Measurements from ENCODE around the gene CFAP46. TPM values are rescaled to one million over a fixed set of nuclear protein-coding genes. Genes with fewer than 3 reads are reported as not detected.

CFAP46 gene
- total and polyA plus RNA-seq, 2 donors = 0.09 to 0.34 TPM

DNA sequence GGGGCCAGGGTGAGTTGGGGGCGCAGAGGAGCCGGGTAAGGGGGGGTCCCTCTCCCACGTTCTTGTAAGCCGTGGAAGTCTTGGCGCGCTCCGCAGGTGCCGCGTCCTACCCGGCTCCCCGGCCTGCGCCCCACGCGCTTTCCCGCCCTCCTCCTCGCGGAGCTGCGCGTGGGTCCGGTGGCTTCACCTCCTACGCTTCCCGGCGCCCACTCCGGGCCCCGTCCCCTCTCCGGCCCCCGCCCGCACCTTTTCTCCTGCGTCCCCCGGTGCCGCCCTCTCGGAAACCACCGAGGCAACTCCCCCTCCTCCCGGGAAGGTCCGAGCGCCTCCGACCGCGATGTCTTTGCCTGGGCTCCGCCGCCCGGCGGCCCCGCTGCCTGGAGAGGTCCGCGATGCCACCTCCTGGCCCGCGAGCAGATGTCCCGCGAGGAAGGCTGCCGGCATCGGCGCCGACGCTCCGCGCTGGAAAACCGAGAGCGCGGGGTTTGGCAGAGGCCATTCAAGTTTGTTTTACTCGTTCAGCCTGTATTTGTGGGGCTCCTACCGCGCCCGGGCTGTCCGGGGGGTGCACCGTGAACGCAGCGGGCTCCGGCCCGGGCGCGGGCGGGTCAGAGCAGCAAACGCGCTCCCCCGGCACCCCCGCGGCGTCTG is 154.1 kb downstream of the CFAP46 start:
- H3K4me1 ChIP-seq (ENCODE audit: control insufficient read depth in 2 of 2, insufficient read depth in 2 of 2, low read length in 2 of 2) = no peaks in the 10 kb centered on the region
- peaks cover 75 to 78% of the 10 kb centered on the region in 2 donors for H3K27me3 ChIP-seq (ENCODE audit: control insufficient read depth in 2 of 2, insufficient read depth in 1 of 2, low read length in 1 of 2)

GRCh38 chr10:132787495-132788179 is 154.7 kb downstream of the CFAP46 start:
- no peaks in the 10 kb centered on the region for H3K4me1 ChIP-seq (ENCODE audit: control insufficient read depth in 2 of 2, insufficient read depth in 2 of 2, low read length in 2 of 2)
- WGBS = 4% methylated on average over 80 of the region's 80 CpGs

More for the DNA sequence above, 154.1 kb downstream of the CFAP46 start:
- H3K9me3 ChIP-seq (ENCODE audit: control insufficient read depth in 2 of 2, insufficient read depth in 1 of 2, low read length in 1 of 2) = peaks cover 0 to 4% of the 10 kb centered on the region in 2 donors
- DNase-seq (ENCODE audit: low read depth in 6 of 9, low spot score in 9 of 9) = no peak
- no peaks in the 10 kb centered on the region for H3K36me3 ChIP-seq (ENCODE audit: control insufficient read depth in 2 of 2, insufficient read depth in 2 of 2, low read length in 1 of 2)
- 5% methylated on average over 79 of the region's 79 CpGs for WGBS
- H3K4me3 ChIP-seq (ENCODE audit: low read length in 2 of 2) = no peak overlapping the region
- no peak overlapping the region for H3K27ac ChIP-seq (ENCODE audit: low read depth in 1 of 2, low read length in 1 of 2)

GRCh38 chr10:132786884-132787494 is 155.4 kb downstream of the CFAP46 start:
- H3K27me3 ChIP-seq (ENCODE audit: control insufficient read depth in 2 of 2, insufficient read depth in 1 of 2, low read length in 1 of 2) = peaks cover 76 to 89% of the 10 kb centered on the region in 2 donors
- no peaks in the 10 kb centered on the region for H3K4me1 ChIP-seq (ENCODE audit: control insufficient read depth in 2 of 2, insufficient read depth in 2 of 2, low read length in 2 of 2)
- no peaks in the 10 kb centered on the region for H3K36me3 ChIP-seq (ENCODE audit: control insufficient read depth in 2 of 2, insufficient read depth in 2 of 2, low read length in 1 of 2)
- WGBS = 5% methylated on average over 80 of the region's 80 CpGs
- peaks cover 0 to 4% of the 10 kb centered on the region in 2 donors for H3K9me3 ChIP-seq (ENCODE audit: control insufficient read depth in 2 of 2, insufficient read depth in 1 of 2, low read length in 1 of 2)
- no peak overlapping the region for H3K4me3 ChIP-seq (ENCODE audit: low read length in 2 of 2)
- DNase-seq (ENCODE audit: low read depth in 6 of 9, low spot score in 9 of 9) = no peak
- no peak overlapping the region for H3K27ac ChIP-seq (ENCODE audit: low read depth in 1 of 2, low read length in 1 of 2)

More at GRCh38 chr10:132787495-132788179, 154.7 kb downstream of the CFAP46 start:
- Histone ChIP-seq H3K4me3 (ENCODE audit: low read length in 2 of 2) (no peak overlapping the region), H3K9me3 (ENCODE audit: control insufficient read depth in 2 of 2, insufficient read depth in 1 of 2, low read length in 1 of 2) (peaks cover 0 to 4% of the 10 kb centered on the region in 2 donors), H3K27ac (ENCODE audit: low read depth in 1 of 2, low read length in 1 of 2) (no peak overlapping the region), H3K36me3 (ENCODE audit: control insufficient read depth in 2 of 2, insufficient read depth in 2 of 2, low read length in 1 of 2) (no peaks in the 10 kb centered on the region), H3K27me3 (ENCODE audit: control insufficient read depth in 2 of 2, insufficient read depth in 1 of 2, low read length in 1 of 2) (peaks cover 76 to 84% of the 10 kb centered on the region in 2 donors)
- no peak for DNase-seq (ENCODE audit: low read depth in 6 of 9, low spot score in 9 of 9)

DNA sequence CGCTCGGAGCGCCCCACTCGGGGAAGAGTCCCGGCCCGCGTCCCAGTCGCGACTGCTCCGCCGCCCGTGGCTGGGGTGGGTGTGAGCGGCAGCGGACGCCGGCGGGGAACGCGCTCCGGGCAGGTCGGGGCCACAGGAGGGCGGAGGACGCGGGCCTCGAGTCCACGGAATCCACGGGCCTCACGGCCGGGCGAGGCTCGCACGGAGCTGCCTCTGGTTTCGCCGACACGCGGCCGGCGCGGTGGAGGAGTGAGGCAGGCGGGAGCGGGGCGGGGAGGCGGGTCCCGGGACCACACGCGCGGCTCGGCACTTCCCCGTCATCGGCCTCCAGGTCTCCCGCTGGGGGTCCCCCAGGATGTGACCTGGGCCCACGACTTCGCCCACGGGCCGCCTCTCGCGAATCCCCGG is 155.9 kb downstream of the CFAP46 start:
- H3K36me3 ChIP-seq (ENCODE audit: control insufficient read depth in 2 of 2, insufficient read depth in 2 of 2, low read length in 1 of 2) = peaks cover 0 to 4% of the 10 kb centered on the region in 2 donors
- peaks cover 0 to 4% of the 10 kb centered on the region in 2 donors for H3K9me3 ChIP-seq (ENCODE audit: control insufficient read depth in 2 of 2, insufficient read depth in 1 of 2, low read length in 1 of 2)
- H3K4me1 ChIP-seq (ENCODE audit: control insufficient read depth in 2 of 2, insufficient read depth in 2 of 2, low read length in 2 of 2) = no peaks in the 10 kb centered on the region
- no peak for DNase-seq (ENCODE audit: low read depth in 6 of 9, low spot score in 9 of 9)
- no peak overlapping the region for H3K27ac ChIP-seq (ENCODE audit: low read depth in 1 of 2, low read length in 1 of 2)
- WGBS = 9% methylated on average over 58 of the region's 58 CpGs
- H3K27me3 ChIP-seq (ENCODE audit: control insufficient read depth in 2 of 2, insufficient read depth in 1 of 2, low read length in 1 of 2) = peaks cover 76 to 91% of the 10 kb centered on the region in 2 donors
- H3K4me3 ChIP-seq (ENCODE audit: low read length in 2 of 2) = no peak overlapping the region

DNA sequence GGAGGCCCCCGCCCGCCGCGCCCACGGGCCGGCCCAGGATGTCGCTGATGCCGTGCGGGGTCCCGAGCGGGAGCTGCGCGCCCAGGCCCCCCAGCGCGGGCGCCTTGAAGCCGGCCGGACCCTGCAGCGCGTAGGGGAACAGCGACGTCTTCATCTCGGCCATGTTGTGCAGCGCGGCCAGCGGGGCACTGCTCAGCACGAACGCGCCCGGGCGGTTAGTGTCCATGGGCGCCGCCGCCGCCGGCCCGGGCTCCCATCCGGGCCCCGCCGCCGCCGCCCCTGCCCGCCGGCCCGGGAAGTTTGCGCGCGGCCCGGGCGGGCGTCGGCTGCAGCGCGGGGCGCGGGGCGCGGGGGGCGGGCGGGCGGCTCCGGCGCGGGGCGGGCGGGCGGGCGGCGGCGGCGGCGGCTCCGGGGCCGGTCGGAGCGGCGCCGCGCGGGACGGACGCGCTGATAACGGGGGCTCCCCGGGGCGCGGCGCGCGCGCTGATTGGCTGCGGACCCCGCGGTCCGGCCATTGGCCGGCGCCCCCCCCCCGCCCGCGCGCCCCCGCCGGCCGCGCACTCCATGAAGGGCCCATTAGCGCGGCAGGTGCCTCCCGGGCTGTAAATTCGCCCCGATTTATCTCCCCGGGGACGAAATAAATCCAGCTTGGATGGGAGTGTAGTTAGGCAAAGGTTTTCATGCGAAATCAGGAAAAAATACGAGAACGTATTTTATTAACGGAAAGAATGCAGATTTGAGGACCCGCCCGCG is 156.5 kb downstream of the CFAP46 start, which contains the start of gene NKX6-2:
Gene NKX6-2 (minus strand): TSS at position 425 of the 753 bp plus-strand sequence. CDS start 199 bp downstream, at position 226.
- WGBS = 3% methylated on average over 119 of the region's 119 CpGs
- Histone ChIP-seq H3K27ac (ENCODE audit: low read depth in 1 of 2, low read length in 1 of 2) (no peak within 1 kb of the TSS), H3K9me3 (ENCODE audit: control insufficient read depth in 2 of 2, insufficient read depth in 1 of 2, low read length in 1 of 2) (peaks cover 0 to 5% of the 10 kb centered on the region in 2 donors), H3K27me3 (ENCODE audit: control insufficient read depth in 2 of 2, insufficient read depth in 1 of 2, low read length in 1 of 2) (peaks cover 76 to 85% of the 10 kb centered on the region in 2 donors), H3K4me3 (ENCODE audit: low read length in 2 of 2) (no peak within 1 kb of the TSS), H3K36me3 (ENCODE audit: control insufficient read depth in 2 of 2, insufficient read depth in 2 of 2, low read length in 1 of 2) (peaks cover 0 to 4% of the 10 kb centered on the region in 2 donors), H3K4me1 (ENCODE audit: control insufficient read depth in 2 of 2, insufficient read depth in 2 of 2, low read length in 2 of 2) (no peaks in the 10 kb centered on the region)
- no peak for DNase-seq (ENCODE audit: low read depth in 6 of 9, low spot score in 9 of 9)

DNA sequence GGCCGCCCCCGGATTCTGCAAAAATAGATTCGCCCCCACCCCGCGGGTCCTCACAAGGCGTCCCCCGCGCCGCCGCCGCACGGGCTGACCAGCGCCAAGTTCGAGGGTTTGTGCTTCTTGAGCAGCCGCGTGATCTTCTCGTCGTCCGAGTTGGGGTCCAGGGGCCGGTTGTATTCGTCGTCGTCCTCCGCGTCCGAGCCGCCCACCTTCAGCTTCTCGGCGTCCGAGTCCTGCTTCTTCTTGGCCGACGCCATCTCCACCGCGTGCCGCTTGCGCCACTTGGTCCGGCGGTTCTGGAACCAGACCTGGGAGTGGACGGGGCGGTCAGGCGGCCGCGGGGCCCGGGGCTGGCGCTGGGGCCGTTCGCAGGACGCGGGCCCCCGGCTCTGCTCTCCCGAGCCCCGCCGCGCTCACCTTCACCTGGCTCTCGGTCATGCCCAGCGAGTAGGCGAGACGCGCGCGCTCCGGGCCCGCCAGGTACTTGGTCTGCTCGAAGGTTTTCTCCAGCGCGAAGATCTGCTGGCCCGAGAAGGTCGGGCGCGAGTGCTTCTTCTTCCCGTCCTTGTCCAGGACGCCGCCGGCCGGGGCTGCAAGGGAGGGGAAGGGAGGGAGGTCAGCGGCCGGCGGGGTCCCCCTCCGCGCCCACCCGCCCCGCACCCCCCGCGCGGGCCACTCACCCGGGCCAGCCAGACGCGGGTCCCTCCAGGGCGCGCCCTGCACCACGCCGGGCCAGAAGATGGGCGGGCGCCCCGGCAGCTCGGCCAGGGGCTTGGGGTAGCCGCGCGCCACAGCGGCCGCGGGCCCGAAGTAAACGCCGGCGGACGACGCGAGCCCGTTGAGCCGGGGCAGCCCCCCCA is 157.3 kb downstream of the CFAP46 start:
- H3K36me3 ChIP-seq (ENCODE audit: control insufficient read depth in 2 of 2, insufficient read depth in 2 of 2, low read length in 1 of 2) = peaks cover 0 to 4% of the 10 kb centered on the region in 2 donors
- peaks cover 0 to 5% of the 10 kb centered on the region in 2 donors for H3K9me3 ChIP-seq (ENCODE audit: control insufficient read depth in 2 of 2, insufficient read depth in 1 of 2, low read length in 1 of 2)
- H3K27ac ChIP-seq (ENCODE audit: low read depth in 1 of 2, low read length in 1 of 2) = no peak overlapping the region
- H3K4me1 ChIP-seq (ENCODE audit: control insufficient read depth in 2 of 2, insufficient read depth in 2 of 2, low read length in 2 of 2) = no peaks in the 10 kb centered on the region
- WGBS = 11% methylated on average over 111 of the region's 111 CpGs
- H3K27me3 ChIP-seq (ENCODE audit: control insufficient read depth in 2 of 2, insufficient read depth in 1 of 2, low read length in 1 of 2) = peaks cover 70 to 77% of the 10 kb centered on the region in 2 donors
- DNase-seq (ENCODE audit: low read depth in 6 of 9, low spot score in 9 of 9) = no peak
- H3K4me3 ChIP-seq (ENCODE audit: low read length in 2 of 2) = no peak overlapping the region

GRCh38 chr10:132783940-132784865 is 158.2 kb downstream of the CFAP46 start:
- Histone ChIP-seq H3K4me1 (ENCODE audit: control insufficient read depth in 2 of 2, insufficient read depth in 2 of 2, low read length in 2 of 2) (peaks cover 0 to 2% of the 10 kb centered on the region in 2 donors), H3K4me3 (ENCODE audit: low read length in 2 of 2) (no peak overlapping the region)
- no peak for DNase-seq (ENCODE audit: low read depth in 6 of 9, low spot score in 9 of 9)

More at GRCh38 chr10:132783940-132784865, 158.2 kb downstream of the CFAP46 start:
- WGBS = 15% methylated on average over 106 of the region's 106 CpGs
- Histone ChIP-seq H3K36me3 (ENCODE audit: control insufficient read depth in 2 of 2, insufficient read depth in 2 of 2, low read length in 1 of 2) (peaks cover 0 to 9% of the 10 kb centered on the region in 2 donors), H3K9me3 (ENCODE audit: control insufficient read depth in 2 of 2, insufficient read depth in 1 of 2, low read length in 1 of 2) (peaks cover 0 to 5% of the 10 kb centered on the region in 2 donors), H3K27ac (ENCODE audit: low read depth in 1 of 2, low read length in 1 of 2) (no peak overlapping the region), H3K27me3 (ENCODE audit: control insufficient read depth in 2 of 2, insufficient read depth in 1 of 2, low read length in 1 of 2) (peaks cover 61 to 68% of the 10 kb centered on the region in 2 donors)
